Right lobe of liver (tissue), 6 donors: ENCODE measurements around the gene CHD8. TPM values are rescaled to one million over a fixed set of nuclear protein-coding genes. Genes with fewer than 3 reads are reported as not detected.

Source experiments
- ATAC-seq, 4 donors: fragments of 200-7000 bp; cut with Tn5 transposase; one replicate each; pipeline ENCODE4 v1.9.1; 2020; ENCODE audit warnings: mild to moderate bottlenecking in 4 of 4, moderate library complexity in 4 of 4
- DNase-seq, 3 donors: peaks; one replicate each; pipeline ENCODE4 v3.0.0-alpha.2; 2020
- H3K27ac ChIP-seq, 3 donors: fragments of 200-600 bp; one replicate each; pipeline ENCODE4 v1.8.0; 2022
- H3K27me3 ChIP-seq, 2 donors: fragments of 200-600 bp; one replicate each; pipeline ENCODE4 v1.8.0; 2022
- H3K36me3 ChIP-seq, 4 donors: fragments of 200-600 bp; sonication (generic) in 1 of 4; one replicate each; pipeline versions ENCODE4 v1.5.1 to v1.8.0; 2017 to 2022; ENCODE audit warnings: control low read depth in 1 of 4
- H3K4me1 ChIP-seq, 4 donors: fragments of 200-600 bp; sonication (generic) in 1 of 4; one replicate each; pipeline versions ENCODE4 v1.5.1 to v1.8.0; 2017 to 2022; ENCODE audit warnings: control low read depth in 1 of 4
- H3K4me3 ChIP-seq, 3 donors: fragments of 200-600 bp; one replicate each; pipeline ENCODE4 v1.8.0; 2022
- H3K9me3 ChIP-seq, 4 donors: fragments of 200-600 bp; sonication (generic) in 1 of 4; one replicate each; pipeline versions ENCODE4 v1.5.1 to v1.8.0; 2017 to 2022; ENCODE audit warnings: control low read depth in 1 of 4
- POLR2A ChIP-seq: fragments of 450-650 bp; IDR thresholded peaks from one replicate; pipeline ENCODE4 v1.6.1; 2017; ENCODE audit warnings: antibody characterized with exemption, mild to moderate bottlenecking
- WGBS: methylation state at CpG from one replicate; pipeline ENCODE4 v1.1.6; 2018; ENCODE audit warnings: low coverage, low lambda C conversion rate; ENCODE audit not compliant: insufficient coverage; ENCODE audit errors: missing lambda C conversion rate; 5-methylcytosine and 5-hydroxymethylcytosine counted together
- intact Hi-C, 2 donors: fragments of 100-400 bp; cut with DNase I; formaldehyde crosslinking; loops; one replicate each; pipeline versions ENCODE4 v1.11.2 to v1.14.1; 2022
- total RNA-seq, 6 experiments: library from RNA; depleted of rRNA in 2 of 6; stranded (reverse); fragments of >200 nt in 2 of 6; fragmentation: NEBNext Ultra II Directional in 3 of 6; extraction: Animal tissue kit (Norgen Biotek cat#: 25700) in 3 of 6; gene quantifications; one replicate each; pipeline versions ENCODE4 v1.1.0 to v1.2.4, GENCODE V29; 2016 to 2023
- TF ChIP-seq, protein P1 (sequence below), 4 donors: fragments of 200-600 bp in 3 of 4; fragments of 450-650 bp in 1 of 4; IDR thresholded peaks; one replicate each; pipeline versions ENCODE4 v1.5.1 to v1.8.0; 2016 to 2022; ENCODE audit warnings: antibody characterized with exemption in 4 of 4, mild to moderate bottlenecking in 2 of 4
- donor health status: DM: no; HTN: yes; CAD: no.
- donor health status: DM: no; HTN: no; CAD: no.
- donor health status: DM: no; HTN: no; CAD: no.
- donor health status: DM: no; HTN: yes; CAD: no.
- donor health status: DM: no; HTN: yes; CAD: no.

CHD8 gene
- total RNA-seq, 6 experiments from 2014 or later: 20.5 to 28.3 (median 24.8) TPM

DNA sequence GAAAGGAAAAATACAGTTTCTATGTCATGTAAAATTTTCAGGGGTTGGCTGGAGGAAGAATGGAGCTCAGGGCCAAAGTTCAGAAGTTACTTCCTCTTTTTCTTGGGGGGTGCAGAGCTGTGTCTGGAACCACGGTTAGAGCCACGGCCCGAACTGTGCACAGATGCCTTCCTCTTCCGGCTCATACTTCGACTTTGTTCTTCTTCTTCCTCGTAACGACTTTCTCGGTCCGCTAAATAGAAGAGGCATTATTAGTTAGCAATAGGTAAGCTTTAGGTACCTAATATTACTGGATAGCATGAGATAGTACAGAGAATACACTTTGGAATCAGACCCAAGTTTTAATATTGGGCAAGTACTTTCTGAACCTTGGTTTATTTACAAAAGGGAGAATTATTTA lies 103.3 kb downstream of the CHD8 start:
- no peaks in the 10 kb centered on the region for H3K27me3 ChIP-seq
- ATAC-seq (peak; percentile 38 to 73 (median 52)), DNase-seq (no peak)
- intact Hi-C loops: no loop called here
- no peaks in the 10 kb centered on the region for H3K9me3 ChIP-seq
- TF ChIP-seq, protein P1, sequence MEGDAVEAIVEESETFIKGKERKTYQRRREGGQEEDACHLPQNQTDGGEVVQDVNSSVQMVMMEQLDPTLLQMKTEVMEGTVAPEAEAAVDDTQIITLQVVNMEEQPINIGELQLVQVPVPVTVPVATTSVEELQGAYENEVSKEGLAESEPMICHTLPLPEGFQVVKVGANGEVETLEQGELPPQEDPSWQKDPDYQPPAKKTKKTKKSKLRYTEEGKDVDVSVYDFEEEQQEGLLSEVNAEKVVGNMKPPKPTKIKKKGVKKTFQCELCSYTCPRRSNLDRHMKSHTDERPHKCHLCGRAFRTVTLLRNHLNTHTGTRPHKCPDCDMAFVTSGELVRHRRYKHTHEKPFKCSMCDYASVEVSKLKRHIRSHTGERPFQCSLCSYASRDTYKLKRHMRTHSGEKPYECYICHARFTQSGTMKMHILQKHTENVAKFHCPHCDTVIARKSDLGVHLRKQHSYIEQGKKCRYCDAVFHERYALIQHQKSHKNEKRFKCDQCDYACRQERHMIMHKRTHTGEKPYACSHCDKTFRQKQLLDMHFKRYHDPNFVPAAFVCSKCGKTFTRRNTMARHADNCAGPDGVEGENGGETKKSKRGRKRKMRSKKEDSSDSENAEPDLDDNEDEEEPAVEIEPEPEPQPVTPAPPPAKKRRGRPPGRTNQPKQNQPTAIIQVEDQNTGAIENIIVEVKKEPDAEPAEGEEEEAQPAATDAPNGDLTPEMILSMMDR (IDR thresholded peaks at IDR 0.05): no peak
- no peak for TF ChIP-seq POLR2A
- peaks cover 0 to 61% (median 22%) of the 10 kb centered on the region in 4 donors for H3K36me3 ChIP-seq
- H3K4me1 ChIP-seq: no peaks in the 10 kb centered on the region
- no peak overlapping the region for H3K27ac ChIP-seq
- 87% methylated on average over 9 of the region's 9 CpGs for WGBS
- no peak overlapping the region for H3K4me3 ChIP-seq

- intact Hi-C loops: no loop called here
- H3K9me3 ChIP-seq: no peaks in the 10 kb centered on the region
- WGBS: 57% methylated on average over 2 of the region's 3 CpGs
These were observed 105.4 kb downstream of the CHD8 start for GRCh38 chr14:21350539-21350938.

DNA sequence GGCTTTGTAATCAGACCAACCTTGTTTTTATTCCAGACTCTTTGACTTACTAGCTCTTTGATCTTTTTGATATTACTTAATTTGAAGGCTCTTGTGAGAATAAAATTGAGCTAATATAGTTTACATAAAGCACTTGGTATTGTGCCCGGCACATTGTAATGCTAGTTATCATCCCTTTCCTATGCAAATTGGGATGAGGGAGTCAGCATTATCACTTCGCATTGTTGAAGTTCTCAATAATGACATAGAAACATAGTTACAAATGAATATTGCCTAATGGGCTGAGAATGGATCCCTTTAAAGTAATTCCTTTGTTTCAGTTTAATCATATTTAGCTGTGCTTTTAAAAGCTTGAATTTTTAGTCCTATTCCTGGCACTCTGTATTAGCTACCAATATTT lies 108.7 kb downstream of the CHD8 start:
- Histone ChIP-seq H3K27ac (no peak overlapping the region), H3K27me3 (no peaks in the 10 kb centered on the region), H3K4me3 (no peak overlapping the region), H3K9me3 (no peaks in the 10 kb centered on the region), H3K36me3 (peaks cover 0 to 11% (median 4%) of the 10 kb centered on the region in 4 donors), H3K4me1 (no peaks in the 10 kb centered on the region)
- ATAC-seq (no peak), DNase-seq (no peak)
- intact Hi-C loops: no loop called here
- WGBS: 64% methylated on average over 2 of the region's 2 CpGs
- TF ChIP-seq, protein P1 (IDR thresholded peaks at IDR 0.05): no peak
- TF ChIP-seq POLR2A: no peak

More at GRCh38 chr14:21350539-21350938, 105.4 kb downstream of the CHD8 start:
- Histone ChIP-seq H3K27ac (no peak overlapping the region), H3K36me3 (peaks cover 0 to 40% (median 15%) of the 10 kb centered on the region in 4 donors), H3K4me3 (no peak overlapping the region), H3K27me3 (no peaks in the 10 kb centered on the region), H3K4me1 (no peaks in the 10 kb centered on the region)
- ATAC-seq (no peak), DNase-seq (no peak)
- TF ChIP-seq, protein P1 (IDR thresholded peaks at IDR 0.05): no peak
- no peak for TF ChIP-seq POLR2A

- no peak for ATAC-seq
- no peaks in the 10 kb centered on the region for H3K4me1 ChIP-seq
- DNase-seq: no peak
- H3K36me3 ChIP-seq: peaks cover 0 to 6% (median 2%) of the 10 kb centered on the region in 4 donors
- no peak for TF ChIP-seq POLR2A
- TF ChIP-seq, protein P1 (IDR thresholded peaks at IDR 0.05): no peak
- no peak overlapping the region for H3K27ac ChIP-seq
- WGBS: 100% methylated on average over 2 of the region's 2 CpGs
- intact Hi-C loops: no loop called here
- H3K27me3 ChIP-seq: no peaks in the 10 kb centered on the region
- H3K4me3 ChIP-seq: no peak overlapping the region
- H3K9me3 ChIP-seq: no peaks in the 10 kb centered on the region
These were observed 109.3 kb downstream of the CHD8 start for GRCh38 chr14:21346532-21347135.
